NCI-H524 (cell line): ENCODE results near the gene HMGN4.
"Not testable (repeated sequence)": the region's sequence is repeated elsewhere in the genome, so short reads cannot be mapped to it uniquely, and the experiment has no call there.

Experiments used
- DNase-seq, 2 experiments: peaks; one replicate each; lab custom pipeline; 2025; lab: John Stamatoyannopoulos, UW

Gene HMGN4

DNA sequence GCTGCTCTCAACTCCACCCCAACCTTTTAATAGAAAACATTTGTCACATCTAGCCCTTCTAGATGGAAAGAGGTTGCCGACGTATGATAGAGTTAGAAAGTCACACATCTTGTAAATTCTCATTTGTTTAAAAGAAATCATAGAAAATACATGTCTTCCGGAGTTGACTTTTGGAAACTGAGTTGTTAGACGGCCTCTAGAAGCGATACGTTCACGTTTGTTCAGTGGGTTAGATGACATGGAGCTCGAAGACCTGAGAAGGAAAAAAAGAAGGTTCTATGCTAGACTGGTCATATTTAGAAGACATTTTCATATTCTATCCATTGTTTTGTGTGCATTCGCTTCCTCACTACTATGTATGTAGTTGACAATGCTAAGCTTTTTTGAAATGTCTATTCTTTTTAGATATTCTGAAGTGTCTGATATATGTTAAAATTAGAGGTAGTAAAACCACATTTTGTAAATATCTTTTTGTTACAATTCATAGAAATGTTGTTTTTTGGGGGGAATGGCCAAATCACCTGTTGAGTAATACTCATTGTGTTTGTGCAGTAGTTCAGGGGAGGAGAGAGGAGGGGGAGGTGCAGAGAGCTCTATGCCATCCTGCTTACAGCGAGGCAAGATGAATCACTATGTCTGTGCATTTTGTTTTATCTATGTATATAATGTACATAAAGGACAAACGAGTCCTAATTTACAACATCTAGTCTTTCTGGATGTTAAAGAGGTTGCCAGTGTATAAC, 15.5 kb upstream of the HMGN4 start:
- peak in 1 of 2 experiments; percentile 3 for DNase-seq

GRCh38 chr6:26524314-26524713, 13.9 kb upstream of the HMGN4 start:
- DNase-seq, result not testable (repeated sequence)

GRCh38 chr6:26524722-26525370, 13.3 kb upstream of the HMGN4 start:
- DNase-seq, result no peak

- no peak for DNase-seq
Observed at GRCh38 chr6:26525838-26526237, 12.3 kb upstream of the HMGN4 start.

- DNase-seq, result no peak
Observed at GRCh38 chr6:26526928-26527327, 11.2 kb upstream of the HMGN4 start.

DNA sequence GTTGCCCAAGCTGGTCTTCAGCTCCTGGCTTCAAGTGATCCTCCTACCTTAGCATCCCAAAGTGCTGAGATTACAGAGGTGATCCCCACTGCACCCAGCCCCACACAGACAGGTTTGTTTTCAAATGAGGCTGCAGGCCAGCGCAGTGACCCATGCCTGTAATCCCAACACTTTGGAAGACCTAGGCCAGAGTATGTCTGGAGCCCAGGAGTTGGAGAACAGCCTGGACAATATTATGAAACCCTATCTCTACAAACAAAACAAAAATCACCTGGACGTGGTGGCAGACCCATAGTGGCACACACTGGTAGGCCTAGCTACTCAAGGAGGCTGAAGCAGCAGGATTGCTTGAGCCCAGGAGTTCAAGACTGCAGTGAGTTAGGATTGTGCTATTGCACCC, 8.0 kb upstream of the HMGN4 start:
- no peak for DNase-seq

GRCh38 chr6:26531897-26532296, 6.3 kb upstream of the HMGN4 start:
- no peak for DNase-seq

DNA sequence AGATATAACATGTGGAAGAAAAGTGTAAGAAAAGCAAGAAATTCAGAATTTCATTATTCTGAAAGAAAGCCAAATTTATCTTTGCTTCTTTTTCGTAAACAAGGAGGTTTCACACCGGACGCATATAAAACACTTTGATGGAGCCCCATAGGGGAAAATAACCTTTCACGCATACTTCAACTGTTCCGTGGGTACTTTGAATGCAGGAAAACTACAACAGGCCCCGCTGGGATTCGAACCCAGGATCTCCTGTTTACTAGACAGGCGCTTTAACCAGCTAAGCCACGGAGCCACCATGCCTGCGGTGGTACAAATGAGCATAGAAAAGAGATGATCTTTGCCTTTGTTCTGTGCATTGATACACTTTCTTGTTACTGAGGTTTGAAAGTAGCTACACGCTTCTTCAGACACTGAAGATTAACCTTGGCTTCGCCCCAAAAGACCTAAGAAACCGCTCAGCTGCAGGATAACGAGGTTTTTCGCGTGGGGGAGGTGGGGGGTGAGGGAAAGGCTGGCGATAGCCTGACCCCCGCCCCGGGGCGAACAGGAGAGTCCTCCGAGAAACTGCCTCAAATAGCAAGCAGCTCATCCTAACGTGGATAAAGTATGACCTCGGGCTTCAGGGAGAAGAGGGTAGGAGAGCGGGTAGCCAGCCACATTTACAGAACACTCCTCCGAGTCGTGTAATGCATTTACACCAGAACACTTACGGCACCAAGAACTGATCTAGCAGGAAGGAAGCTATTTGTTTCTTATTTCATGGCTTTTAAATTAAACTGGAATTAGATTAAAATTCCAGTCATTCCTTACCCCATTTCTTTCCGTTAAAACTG, 5.3 kb upstream of the HMGN4 start:
- DNase-seq, result peak; percentile 84 to 94

DNA sequence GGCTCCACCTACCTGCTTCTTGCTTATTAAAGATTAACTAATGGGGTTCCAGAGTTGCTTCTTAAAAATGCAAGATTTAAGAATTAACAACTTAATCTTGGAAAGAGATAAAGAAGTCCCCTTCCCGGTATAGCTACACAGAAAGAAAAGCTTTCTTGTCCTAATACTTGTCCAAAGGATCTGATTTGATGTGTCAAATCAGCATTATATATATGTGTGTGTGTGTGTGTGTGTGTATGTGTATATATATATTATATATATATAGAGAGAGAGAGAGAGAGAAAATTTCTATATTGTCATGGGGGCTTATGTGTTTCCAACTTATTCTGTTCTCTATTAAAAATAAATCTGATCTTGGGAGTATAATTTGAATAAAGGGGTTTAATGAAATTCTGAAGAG, 4.6 kb upstream of the HMGN4 start:
- DNase-seq, result no peak

- peak; percentile 70 to 85 for DNase-seq
Observed at GRCh38 chr6:26534681-26535465, 3.3 kb upstream of the HMGN4 start.

- DNase-seq, result peak; percentile 36 to 62
Observed at GRCh38 chr6:26536571-26537159, 1.5 kb upstream of the HMGN4 start.

GRCh38 chr6:26537160-26537845, 863 bp upstream of the HMGN4 start:
- DNase-seq, result peak; percentile 96 to 99

DNA sequence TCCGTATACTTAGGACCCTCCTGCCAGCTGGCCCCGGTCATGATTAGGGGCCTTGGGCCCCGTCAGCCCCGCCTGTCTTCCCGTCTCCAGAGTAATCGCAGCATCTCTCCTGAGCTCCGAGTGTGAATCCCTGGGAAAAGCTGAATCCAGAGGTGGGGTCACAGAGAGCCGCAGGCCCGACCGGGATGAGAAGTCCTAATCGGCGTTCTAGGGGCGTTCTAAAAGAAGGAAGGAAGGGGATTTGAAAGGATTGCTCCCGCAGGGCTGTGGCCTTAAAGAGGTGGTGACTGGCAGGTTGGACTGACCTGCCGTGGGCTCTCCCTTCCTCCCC, 371 bp downstream of the HMGN4 start:
- peak in 1 of 2 experiments; percentile 80 for DNase-seq

GRCh38 chr6:26539071-26539615, 977 bp downstream of the HMGN4 start:
- peak; percentile 63 to 64 for DNase-seq

- DNase-seq, result no peak
Observed at GRCh38 chr6:26541579-26541978, 3.4 kb downstream of the HMGN4 start.

GRCh38 chr6:26543953-26544352, 5.8 kb downstream of the HMGN4 start:
- peak in 1 of 2 experiments; percentile 40 for DNase-seq

- no peak for DNase-seq
Observed at GRCh38 chr6:26544473-26544872, 6.3 kb downstream of the HMGN4 start.

DNA sequence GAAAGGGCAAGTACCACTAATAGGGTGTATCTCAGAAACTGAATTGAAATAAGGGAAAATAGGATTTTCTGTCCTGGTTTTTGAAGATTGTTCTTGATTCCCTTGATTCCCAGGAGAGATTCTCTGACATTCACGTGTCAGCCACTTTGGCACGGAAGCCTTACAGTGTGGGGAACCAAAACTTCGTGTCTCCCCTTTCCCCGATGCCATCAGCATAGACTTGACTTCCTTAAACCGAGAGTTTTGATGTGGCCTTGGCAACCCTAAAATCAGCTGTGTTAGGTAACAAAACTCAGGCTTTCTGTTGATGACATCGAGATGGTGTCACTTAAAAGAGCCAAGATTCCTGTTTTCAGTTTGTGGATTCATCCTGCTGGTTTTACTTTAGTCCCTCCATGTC, 7.5 kb downstream of the HMGN4 start:
- DNase-seq, result no peak

DNA sequence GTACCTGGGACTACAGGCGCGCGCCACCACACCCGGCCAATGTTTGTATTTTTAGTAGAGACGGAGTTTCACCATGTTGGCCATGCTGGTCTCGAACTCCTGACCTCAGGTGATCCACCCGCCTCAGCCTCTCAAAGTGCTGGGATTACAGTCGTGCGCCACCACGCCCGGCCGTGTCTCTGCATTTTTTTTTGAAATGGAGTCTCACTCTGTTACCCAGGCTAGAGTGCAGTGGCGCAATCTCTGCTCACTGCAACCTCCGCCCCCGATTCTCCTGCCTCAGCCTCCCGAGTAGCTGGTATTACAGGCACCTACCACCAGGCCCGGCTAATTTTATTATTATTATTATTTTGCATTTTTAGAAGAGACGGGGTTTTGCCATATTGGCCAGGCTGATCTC, 9.2 kb downstream of the HMGN4 start:
- DNase-seq, result not testable (repeated sequence)

- peak; percentile 67 to 77 for DNase-seq
Observed at GRCh38 chr6:26550250-26550993, 12.3 kb downstream of the HMGN4 start.
